Caco-2 (cell line): Measurements from ENCODE around the gene NR4A3. TPM values are rescaled to one million over a fixed set of nuclear protein-coding genes. Genes with fewer than 3 reads are reported as not detected.

Source experiments
- BruUV-seq: library from RNA; stranded (reverse); fragments of 400-500 nt; replicated peaks from 2 replicates; lab custom pipeline; 2021; lab: Mats Ljungman, UMichigan
- CTCF ChIA-PET: fragments of 300-600 bp; sonication (Branson Sonifier 250); formaldehyde crosslinking; loops from one replicate; lab custom pipeline; 2022; ENCODE audit warnings: antibody characterized with exemption; lab: Charles Lee
- POLR2A ChIA-PET: fragments of 300-600 bp; sonication (Branson Sonifier 250); formaldehyde crosslinking; loops from one replicate; lab custom pipeline; 2022; ENCODE audit warnings: antibody characterized with exemption; lab: Charles Lee
- DNase-seq, 2 experiments: peaks; one replicate each; pipeline versions ENCODE4 v3.0.0 to v3.0.0-alpha.2; 2020 to 2022
- H3K27me3 ChIP-seq: replicated peaks from 2 replicates; pipeline ENCODE4 v1.6.0; 2011; ENCODE audit warnings: low read length; ENCODE audit not compliant: control insufficient read depth, insufficient read depth
- H3K36me3 ChIP-seq: 2 replicates; pipeline ENCODE4 v1.5.1; 2011; ENCODE audit warnings: low read length; ENCODE audit not compliant: control insufficient read depth, insufficient read depth
- H3K4me1 ChIP-seq: fragments of 250-450 bp; sonication (Bioruptor Pico); 2 replicates; pipeline ENCODE4 v1.5.1; 2020; ENCODE audit warnings: mild to moderate bottlenecking
- H3K4me3 ChIP-seq: 2 replicates; pipeline ENCODE4 v1.5.1; 2011; ENCODE audit warnings: low read depth, mild to moderate bottlenecking, control low read depth, low read length
- H3K9me3 ChIP-seq: fragments of 250-450 bp; sonication (Bioruptor Pico); 2 replicates; pipeline ENCODE4 v1.5.1; 2020; ENCODE audit warnings: mild to moderate bottlenecking, moderate library complexity
- H3K27ac Mint-ChIP-seq: one replicate; pipeline ENCODE4 v1.8.0; 2022; ENCODE audit warnings: mixed read lengths; ENCODE audit not compliant: unreplicated experiment
- H3K27me3 Mint-ChIP-seq: one replicate; pipeline ENCODE4 v1.8.0; 2022; ENCODE audit warnings: mixed read lengths; ENCODE audit not compliant: insufficient read depth, unreplicated experiment
- H3K36me3 Mint-ChIP-seq: one replicate; pipeline ENCODE4 v1.8.0; 2022; ENCODE audit warnings: mild to moderate bottlenecking, mixed read lengths; ENCODE audit not compliant: insufficient read depth, unreplicated experiment
- H3K4me1 Mint-ChIP-seq: one replicate; pipeline ENCODE4 v1.8.0; 2022; ENCODE audit warnings: low read depth, mixed read lengths; ENCODE audit not compliant: unreplicated experiment
- H3K4me3 Mint-ChIP-seq: one replicate; pipeline ENCODE4 v1.8.0; 2022; ENCODE audit warnings: mild to moderate bottlenecking, moderate library complexity, mixed read lengths; ENCODE audit not compliant: unreplicated experiment
- H3K9me3 Mint-ChIP-seq: one replicate; pipeline ENCODE4 v1.8.0; 2022; ENCODE audit warnings: mixed read lengths; ENCODE audit not compliant: unreplicated experiment
- CTCF ChIP-seq, 2 experiments: fragments of 200-600 bp in 1 of 2; IDR thresholded peaks; 1 replicate in 1 of 2; 2 replicates in 1 of 2; pipeline versions ENCODE4 v1.5.1 to v1.8.0; 2011 to 2022; ENCODE audit warnings: antibody characterized with exemption in 1 of 2, control low read depth in 1 of 2, inconsistent platforms in 1 of 2, low read depth in 1 of 2, low read length in 1 of 2, mild to moderate bottlenecking in 1 of 2, moderate library complexity in 1 of 2; ENCODE audit not compliant: insufficient read depth in 1 of 2, severe bottlenecking in 1 of 2, unreplicated experiment in 1 of 2
- intact Hi-C: fragments of 100-400 bp; cut with micrococcal nuclease; formaldehyde crosslinking; loops from one replicate; pipeline ENCODE4 v1.10.0; 2022; ENCODE audit not compliant: unreplicated experiment
- total RNA-seq: library from RNA; stranded (reverse); gene quantifications from 2 replicates; pipeline ENCODE4 v1.2.3, GENCODE V29; 2022

NR4A3 gene
- total RNA-seq, 1 experiment from 2014 or later = 0.39 TPM

- Mint-ChIP-seq H3K9me3 (no peaks in the 10 kb centered on the region), H3K27ac (peak overlapping the region; percentile 70), H3K36me3 (peaks cover 7% of the 10 kb centered on the region), H3K27me3 (peaks cover 2% of the 10 kb centered on the region), H3K4me1 (peaks cover 18% of the 10 kb centered on the region), H3K4me3 (peak overlapping the region; percentile 76)
- ChIA-PET POLR2A (interaction anchor here (0.6 to 0.7 kb wide), 2 partner anchors 10 to 93 kb away, joined by 3 read pairs; no protein-coding TSS in a partner anchor), CTCF (interaction anchor here (0.6 to 1.0 kb wide), 3 partner anchors 40 to 83 kb away, joined by 3 to 6 read pairs (median 4); no protein-coding TSS in a partner anchor)
- DNase-seq = no peak
- Histone ChIP-seq H3K9me3 (no peaks in the 10 kb centered on the region), H3K4me3 (peak overlapping the region; percentile 89), H3K36me3 (no peaks in the 10 kb centered on the region), H3K27me3 (no peaks in the 10 kb centered on the region), H3K4me1 (peaks cover 10% of the 10 kb centered on the region)
- BruUV-seq = no TSS peak
- TF ChIP-seq CTCF (IDR thresholded peaks at IDR 0.05; ENCODE audit: insufficient read depth in 1 of 2, low read depth in 1 of 2, low read length in 1 of 2, severe bottlenecking in 1 of 2, unreplicated experiment in 1 of 2) = no peak
- intact Hi-C loops = loop anchor here (2.0 to 5.0 kb wide), 2 partner anchors 100 to 192 kb away; partner anchors contain the start of genes ERP44 and INVS
Measured at GRCh38 chr9:99907208-99907532, 85.5 kb downstream of the NR4A3 start.

GRCh38 chr9:99911600-99911999 is 89.9 kb downstream of the NR4A3 start:
- DNase-seq = no peak
- no peaks in the 10 kb centered on the region for H3K36me3 ChIP-seq
- Mint-ChIP-seq H3K4me1 (peaks cover 18% of the 10 kb centered on the region), H3K27me3 (no peaks in the 10 kb centered on the region), H3K36me3 (peaks cover 11% of the 10 kb centered on the region), H3K9me3 (no peaks in the 10 kb centered on the region), H3K4me3 (no peak overlapping the region), H3K27ac (no peak overlapping the region)
- no peaks in the 10 kb centered on the region for H3K9me3 ChIP-seq
- H3K27me3 ChIP-seq = no peaks in the 10 kb centered on the region
- H3K4me3 ChIP-seq = no peak overlapping the region
- CTCF ChIA-PET = no interaction called here
- POLR2A ChIA-PET = no interaction called here
- BruUV-seq = no TSS peak
- 0 out of 2 replicates have a peak, but pooled peaks cover 3% of the 10 kb centered on the region for H3K4me1 ChIP-seq
- intact Hi-C loops = no loop called here
- no peak for TF ChIP-seq CTCF (IDR thresholded peaks at IDR 0.05; ENCODE audit: insufficient read depth in 1 of 2, low read depth in 1 of 2, low read length in 1 of 2, severe bottlenecking in 1 of 2, unreplicated experiment in 1 of 2)

Other genes with a start within 250 kb of the NR4A3 start
- 40.2 and 41.1 TPM in 2 replicates for gene STX17, start 84.8 kb downstream of the NR4A3 start, total RNA-seq